Measurements from ENCODE around the gene NCKAP5.

NCKAP5 gene

GRCh38 chr2:133433455-133434451 is 134.5 kb downstream of the NCKAP5 start:
- no peak for TF ChIP-seq TAF1 (IDR thresholded peaks at IDR 0.05; ENCODE audit: borderline replicate concordance, insufficient read depth, low read length)
- TF ChIP-seq SIN3A (IDR thresholded peaks at IDR 0.05; ENCODE audit: borderline replicate concordance, insufficient read depth, low read length): no peak
- TF ChIP-seq POLR2AphosphoS5 (IDR thresholded peaks at IDR 0.05; ENCODE audit: low read depth, low read length): no peak
- TF ChIP-seq FOXP2 (optimal IDR thresholded peaks at IDR 0.05; ENCODE audit: borderline replicate concordance, extremely low read depth, extremely low read length, insufficient read depth): no peak
- TF ChIP-seq REST (IDR thresholded peaks at IDR 0.05; ENCODE audit: insufficient read depth in 1 of 2, low read depth in 2 of 2, low read length in 2 of 2): no peak

- no peak for TF ChIP-seq TAF1 (IDR thresholded peaks at IDR 0.05; ENCODE audit: borderline replicate concordance, insufficient read depth, low read length)
- TF ChIP-seq REST (IDR thresholded peaks at IDR 0.05; ENCODE audit: insufficient read depth in 1 of 2, low read depth in 2 of 2, low read length in 2 of 2): no peak
- TF ChIP-seq FOXP2 (optimal IDR thresholded peaks at IDR 0.05; ENCODE audit: borderline replicate concordance, extremely low read depth, extremely low read length, insufficient read depth): no peak
- TF ChIP-seq SIN3A (IDR thresholded peaks at IDR 0.05; ENCODE audit: borderline replicate concordance, insufficient read depth, low read length): no peak
Measured at GRCh38 chr2:133432778-133433177, 135.5 kb downstream of the NCKAP5 start.

- TF ChIP-seq SIN3A (IDR thresholded peaks at IDR 0.05; ENCODE audit: borderline replicate concordance, insufficient read depth, low read length) (no peak), FOXP2 (optimal IDR thresholded peaks at IDR 0.05; ENCODE audit: borderline replicate concordance, extremely low read depth, extremely low read length, insufficient read depth) (no peak), POLR2AphosphoS5 (IDR thresholded peaks at IDR 0.05; ENCODE audit: low read depth, low read length) (no peak), REST (IDR thresholded peaks at IDR 0.05; ENCODE audit: insufficient read depth in 1 of 2, low read depth in 2 of 2, low read length in 2 of 2) (no peak), TAF1 (IDR thresholded peaks at IDR 0.05; ENCODE audit: borderline replicate concordance, insufficient read depth, low read length) (no peak)
Measured at GRCh38 chr2:133431289-133431688, 137.0 kb downstream of the NCKAP5 start.

GRCh38 chr2:133426791-133427190 is 141.5 kb downstream of the NCKAP5 start:
- TF ChIP-seq POLR2AphosphoS5 (IDR thresholded peaks at IDR 0.05; ENCODE audit: low read depth, low read length) (no peak), FOXP2 (optimal IDR thresholded peaks at IDR 0.05; ENCODE audit: borderline replicate concordance, extremely low read depth, extremely low read length, insufficient read depth) (no peak), REST (IDR thresholded peaks at IDR 0.05; ENCODE audit: insufficient read depth in 1 of 2, low read depth in 2 of 2, low read length in 2 of 2) (no peak), TAF1 (IDR thresholded peaks at IDR 0.05; ENCODE audit: borderline replicate concordance, insufficient read depth, low read length) (no peak), SIN3A (IDR thresholded peaks at IDR 0.05; ENCODE audit: borderline replicate concordance, insufficient read depth, low read length) (no peak)

Data from PFSK-1 (cell line).